HG03571 (cell line): ENCODE measurements around the gene SLX9.
"Not testable (repeated sequence)": the region's sequence is repeated elsewhere in the genome, so short reads cannot be mapped to it uniquely, and the experiment has no call there.

Source experiments
- ATAC-seq: cut with Tn5 transposase; IDR thresholded peaks from one replicate; pipeline ENCODE4 v1.9.1; 2021; ENCODE audit not compliant: unreplicated experiment

Gene SLX9

GRCh38 chr21:44914176-44914874, 25.5 kb upstream of the SLX9 start:
- no peak for ATAC-seq

- ATAC-seq: no peak
Measured at GRCh38 chr21:44916965-44917364, 22.9 kb upstream of the SLX9 start.

- no peak for ATAC-seq
Measured at GRCh38 chr21:44917446-44918106, 22.3 kb upstream of the SLX9 start.

- ATAC-seq: no peak
Measured at GRCh38 chr21:44918107-44918470, 21.7 kb upstream of the SLX9 start.

GRCh38 chr21:44918581-44919033, 21.2 kb upstream of the SLX9 start:
- no peak for ATAC-seq

- no peak for ATAC-seq
Measured at GRCh38 chr21:44919111-44919912, 20.5 kb upstream of the SLX9 start.

DNA sequence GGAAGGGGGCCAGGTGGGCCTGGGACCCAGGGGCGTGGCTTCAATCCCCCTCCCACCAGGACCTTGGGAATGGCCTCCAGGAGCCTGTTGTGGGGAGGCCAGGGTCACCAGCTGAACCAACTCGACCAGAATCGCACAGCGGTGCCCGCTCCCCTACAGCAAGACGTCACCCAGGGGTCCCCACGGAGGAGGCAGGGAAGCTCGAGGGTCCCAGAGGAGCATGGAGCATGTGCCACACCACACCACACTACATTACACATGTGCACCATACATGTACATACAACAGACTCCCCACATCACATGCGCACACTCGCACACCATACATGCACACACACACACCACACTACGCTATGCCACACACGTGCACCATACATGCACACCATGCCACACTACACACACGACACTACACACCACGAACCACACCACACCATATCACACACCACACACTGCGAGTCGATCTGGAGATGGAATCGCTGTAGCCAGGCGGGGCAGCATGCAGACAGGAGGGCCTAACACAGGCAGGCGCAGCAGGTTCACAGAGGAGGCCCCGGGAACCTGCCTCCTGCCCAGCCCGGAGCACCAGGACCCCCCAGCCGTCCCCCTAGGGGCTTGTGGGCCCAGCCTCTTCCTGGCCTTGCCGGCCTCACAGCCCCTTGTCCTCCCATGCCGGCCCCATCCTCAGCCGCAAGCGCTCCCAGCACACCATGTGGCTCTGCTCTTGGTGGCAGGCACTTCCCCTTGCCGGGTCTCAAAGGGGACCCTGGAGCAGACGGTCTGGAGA, 19.7 kb upstream of the SLX9 start:
- ATAC-seq: peak; percentile 27

- ATAC-seq: peak; percentile 64
Measured at GRCh38 chr21:44920694-44921604, 18.9 kb upstream of the SLX9 start, which contains the start of gene ITGB2. TSS of gene ITGB2 (minus strand) at chr21:44920899. CDS start at chr21:44910782, 10,117 bp downstream.

DNA sequence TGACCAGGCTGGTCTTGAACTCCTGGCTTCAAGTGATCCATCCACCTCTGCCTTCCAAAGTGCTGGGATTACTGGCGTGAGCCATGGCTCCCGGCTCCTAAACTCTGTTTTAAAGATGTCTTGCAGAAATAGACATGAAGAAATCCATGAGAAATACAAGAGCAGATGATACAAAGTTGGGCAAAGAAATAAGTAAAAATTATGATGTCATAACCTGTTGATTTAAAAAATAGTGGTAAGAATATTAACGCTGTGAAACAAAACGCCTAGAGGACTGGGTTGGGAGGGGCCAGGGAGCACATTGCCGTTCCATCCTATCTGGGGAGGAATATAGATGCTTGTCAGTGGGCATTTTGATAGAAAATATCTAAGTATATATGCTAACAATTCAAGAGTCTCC, 17.9 kb upstream of the SLX9 start:
- ATAC-seq: no peak

DNA sequence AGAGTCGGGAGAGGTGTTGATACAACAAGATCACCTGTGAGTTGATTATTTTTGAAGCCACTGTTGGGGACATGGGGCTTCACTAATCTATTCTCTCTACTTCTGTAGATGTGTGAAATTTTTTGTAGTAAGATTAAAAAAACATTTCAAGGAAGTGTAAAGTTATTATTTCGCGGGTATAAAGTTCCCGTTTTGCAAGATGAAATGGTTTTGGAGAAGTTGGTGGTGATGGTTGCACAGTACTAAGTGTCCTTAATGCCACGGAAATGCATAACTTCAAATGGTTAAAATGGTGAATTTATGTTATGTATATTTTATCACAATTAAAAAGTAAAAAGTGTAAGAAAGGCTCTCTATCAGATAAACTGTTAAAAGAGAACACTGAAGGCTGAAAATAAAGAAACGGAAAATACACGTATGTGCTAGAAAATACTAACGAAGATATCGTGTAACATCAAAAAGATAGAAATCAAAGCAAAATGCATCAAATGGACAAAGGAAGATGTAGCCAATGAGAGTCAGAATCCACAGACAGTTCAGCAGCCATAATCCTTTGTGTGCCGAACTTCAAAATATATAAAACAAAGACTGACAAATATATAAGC, 16.2 kb upstream of the SLX9 start:
- ATAC-seq: no peak

DNA sequence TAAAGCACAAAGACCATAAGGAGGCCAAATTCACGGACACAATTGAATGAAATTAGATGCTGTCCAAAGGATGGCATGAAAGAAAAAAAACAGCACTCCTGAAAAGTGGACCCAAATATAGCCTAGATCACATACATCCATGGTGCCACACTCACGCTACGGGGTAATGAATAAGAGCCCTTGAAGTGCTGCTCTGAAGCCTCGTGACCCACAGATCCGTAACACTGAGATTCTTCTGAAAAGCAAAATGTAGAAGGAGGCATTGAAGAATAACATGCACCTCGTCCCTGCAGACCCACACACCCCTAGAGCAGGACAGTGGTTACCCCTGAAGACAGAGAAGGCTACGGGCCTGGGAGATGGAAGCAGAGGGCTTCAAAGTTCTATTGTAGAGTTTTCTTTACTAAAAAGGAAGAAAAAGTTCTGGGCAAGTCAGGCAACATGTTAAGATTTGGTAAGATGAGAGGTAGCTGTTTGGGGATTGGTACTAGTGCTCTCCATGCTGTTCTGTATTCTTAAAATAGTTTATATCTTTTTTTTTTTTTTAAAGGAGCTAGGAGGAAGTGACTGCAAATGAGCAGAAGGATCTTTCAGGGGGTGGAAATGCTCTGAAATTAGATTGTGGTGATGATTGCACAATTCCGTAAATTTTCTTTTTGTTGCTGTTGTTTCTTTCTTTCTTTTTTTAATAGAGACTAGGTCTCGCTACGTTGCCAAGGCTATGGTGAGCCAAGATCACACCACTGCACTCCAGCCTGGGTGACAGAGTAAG, 15.0 kb upstream of the SLX9 start:
- ATAC-seq: no peak

- no peak for ATAC-seq
Measured at GRCh38 chr21:44925378-44925755, 14.5 kb upstream of the SLX9 start.

- no peak for ATAC-seq
Measured at GRCh38 chr21:44926331-44927101, 13.3 kb upstream of the SLX9 start.

DNA sequence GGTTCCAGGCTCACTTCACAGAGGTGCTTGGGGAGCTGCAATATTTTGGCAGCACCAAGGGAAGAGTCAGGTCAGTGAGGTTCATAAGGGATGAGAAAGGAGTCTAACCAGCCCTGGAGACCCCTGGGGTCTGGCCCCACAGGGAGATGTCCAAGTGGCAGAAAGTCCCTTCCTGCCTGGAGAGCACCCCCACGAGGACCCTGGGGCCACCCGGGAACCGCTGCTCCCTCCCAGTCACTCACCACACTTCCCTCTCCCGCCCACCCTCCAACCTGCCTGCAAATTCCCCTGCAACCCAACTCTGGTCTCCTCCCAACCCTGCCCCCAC, 12.6 kb upstream of the SLX9 start:
- no peak for ATAC-seq

GRCh38 chr21:44927587-44928461, 12.0 kb upstream of the SLX9 start:
- no peak for ATAC-seq

DNA sequence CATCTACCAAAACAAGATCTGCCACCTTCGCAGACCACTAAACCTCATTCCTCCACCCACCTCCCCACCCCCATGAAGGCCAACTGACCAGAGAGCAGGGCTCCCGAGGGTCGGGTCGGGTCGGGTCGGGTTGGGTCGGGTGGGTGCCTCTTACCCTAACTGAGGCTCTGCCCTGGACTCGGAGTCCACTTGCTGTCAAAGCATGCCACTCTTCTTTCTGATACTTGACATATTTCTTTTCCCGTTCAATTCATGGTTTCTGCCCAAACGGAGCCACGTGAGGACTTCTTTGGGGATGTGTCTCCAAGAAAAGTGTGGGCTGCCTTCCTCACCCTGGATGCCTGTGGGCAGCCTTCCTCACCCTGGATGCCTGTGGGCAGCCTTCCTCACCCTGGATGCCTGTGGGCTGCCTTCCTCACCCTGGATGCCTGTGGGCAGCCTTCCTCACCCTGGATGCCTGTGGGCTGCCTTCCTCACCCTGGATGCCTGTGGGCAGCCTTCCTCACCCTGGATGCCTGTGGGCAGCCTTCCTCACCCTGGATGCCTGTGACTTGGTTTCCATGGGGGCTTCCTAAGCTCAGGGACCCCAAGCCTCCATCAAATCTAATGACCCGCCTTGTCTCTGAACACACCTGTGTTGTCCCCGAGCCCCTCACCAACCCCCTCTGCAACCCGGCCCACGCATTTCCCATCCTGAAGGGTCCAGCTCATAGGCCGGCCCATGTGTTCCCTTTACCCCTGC, 11.2 kb upstream of the SLX9 start:
- not testable (repeated sequence) for ATAC-seq
